ENCODE measurements around the gene PLSCR5. TPM values are rescaled to one million over a fixed set of nuclear protein-coding genes. Genes with fewer than 3 reads are reported as not detected.
A peak's percentile ranks its signal among the peaks of the same experiment; 100 is the strongest.

PLSCR5 gene
- total and polyA plus RNA-seq, 2 experiments from 2014 or later, result not detected

GRCh38 chr3:146543461-146544001 lies 61.6 kb downstream of the PLSCR5 start:
- H3K4me2 ChIP-seq, result peak overlapping the region; percentile 90
- Mint-ChIP-seq H3K4me3 (peak overlapping the region; percentile 86), H3K4me1 (peaks cover 16% of the 10 kb centered on the region), H3K9me3 (peaks cover 13% of the 10 kb centered on the region), H3K27me3 (ENCODE audit: insufficient read depth, low read depth, poor library complexity) (peaks cover 4% of the 10 kb centered on the region), H3K27ac (no peak overlapping the region), H3K36me3 (ENCODE audit: low read depth) (peaks cover 24% of the 10 kb centered on the region)
- peaks cover 55% of the 10 kb centered on the region for H3K79me2 ChIP-seq (replicated peaks; ENCODE audit: insufficient read depth)
- H3K4me3 ChIP-seq, result peak overlapping the region; percentile 84
- H2AFZ ChIP-seq, result no peak overlapping the region
- no peaks in the 10 kb centered on the region for H3K27me3 ChIP-seq (ENCODE audit: insufficient read depth)
- H3K9me2 ChIP-seq (ENCODE audit: insufficient read depth), result peaks cover 5% of the 10 kb centered on the region; the same call in 1 of the 2 replicates
- no peaks in the 10 kb centered on the region for H3F3A ChIP-seq (replicated peaks; ENCODE audit: low read depth)
- peak; percentile 43 for ATAC-seq
- peaks cover 30% of the 10 kb centered on the region for H3K4me1 ChIP-seq (ENCODE audit: insufficient read depth)
- TF ChIP-seq POLR2AphosphoS5 (IDR thresholded peaks at IDR 0.05; ENCODE audit: low read depth) (no peak), CTCF (conservative IDR thresholded peaks at IDR 0.05; ENCODE audit: low read depth in 2 of 2) (no peak), JUNB (IDR thresholded peaks at IDR 0.05; ENCODE audit: unreplicated experiment) (no peak), CREB1 (CRISPR knock-in tag; IDR thresholded peaks at IDR 0.05; ENCODE audit: low read depth) (no peak)
- peaks cover 9% of the 10 kb centered on the region; the same call in 1 of the 2 replicates for H4K20me1 ChIP-seq (replicated peaks; ENCODE audit: insufficient read depth)
- no peak for DNase-seq (ENCODE audit: low spot score)
- H3K36me3 ChIP-seq (ENCODE audit: insufficient read depth), result peaks cover 12% of the 10 kb centered on the region
- no peak overlapping the region for H3K27ac ChIP-seq (ENCODE audit: low read depth)

- Histone ChIP-seq H3K4me1 (ENCODE audit: insufficient read depth) (peaks cover 30% of the 10 kb centered on the region), H3K4me2 (peak overlapping the region; percentile 90), H3K79me2 (replicated peaks; ENCODE audit: insufficient read depth) (peaks cover 60% of the 10 kb centered on the region), H3K9me2 (ENCODE audit: insufficient read depth) (peaks cover 5% of the 10 kb centered on the region; the same call in 1 of the 2 replicates), H3F3A (replicated peaks; ENCODE audit: low read depth) (no peaks in the 10 kb centered on the region), H3K36me3 (ENCODE audit: insufficient read depth) (peaks cover 13% of the 10 kb centered on the region), H3K4me3 (peak overlapping the region; percentile 84), H4K20me1 (replicated peaks; ENCODE audit: insufficient read depth) (peaks cover 9% of the 10 kb centered on the region; the same call in 1 of the 2 replicates), H3K27ac (ENCODE audit: low read depth) (no peak overlapping the region), H3K27me3 (ENCODE audit: insufficient read depth) (no peaks in the 10 kb centered on the region), H2AFZ (no peak overlapping the region)
- Mint-ChIP-seq H3K4me1 (peaks cover 16% of the 10 kb centered on the region), H3K36me3 (ENCODE audit: low read depth) (peaks cover 29% of the 10 kb centered on the region), H3K27me3 (ENCODE audit: insufficient read depth, low read depth, poor library complexity) (peaks cover 4% of the 10 kb centered on the region), H3K4me3 (peak overlapping the region; percentile 86), H3K9me3 (peaks cover 13% of the 10 kb centered on the region), H3K27ac (no peak overlapping the region)
- DNase-seq (ENCODE audit: low spot score), result no peak
- ATAC-seq, result no peak
- TF ChIP-seq ZNF331 (CRISPR knock-in tag; IDR thresholded peaks at IDR 0.05; ENCODE audit: low read depth), result no peak
- TF ChIP-seq ZNF114 (CRISPR knock-in tag; IDR thresholded peaks at IDR 0.05), result no peak
- TF ChIP-seq CREB1 (CRISPR knock-in tag; IDR thresholded peaks at IDR 0.05; ENCODE audit: low read depth), result no peak
- TF ChIP-seq, protein P1, sequence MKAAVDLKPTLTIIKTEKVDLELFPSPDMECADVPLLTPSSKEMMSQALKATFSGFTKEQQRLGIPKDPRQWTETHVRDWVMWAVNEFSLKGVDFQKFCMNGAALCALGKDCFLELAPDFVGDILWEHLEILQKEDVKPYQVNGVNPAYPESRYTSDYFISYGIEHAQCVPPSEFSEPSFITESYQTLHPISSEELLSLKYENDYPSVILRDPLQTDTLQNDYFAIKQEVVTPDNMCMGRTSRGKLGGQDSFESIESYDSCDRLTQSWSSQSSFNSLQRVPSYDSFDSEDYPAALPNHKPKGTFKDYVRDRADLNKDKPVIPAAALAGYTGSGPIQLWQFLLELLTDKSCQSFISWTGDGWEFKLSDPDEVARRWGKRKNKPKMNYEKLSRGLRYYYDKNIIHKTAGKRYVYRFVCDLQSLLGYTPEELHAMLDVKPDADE (IDR thresholded peaks at IDR 0.05), result no peak
- no peak for TF ChIP-seq EZH2phosphoT487 (IDR thresholded peaks at IDR 0.05; ENCODE audit: unreplicated experiment)
- no peak for TF ChIP-seq JUNB (IDR thresholded peaks at IDR 0.05; ENCODE audit: unreplicated experiment)
- TF ChIP-seq CTCF (conservative IDR thresholded peaks at IDR 0.05; ENCODE audit: low read depth in 2 of 2), result no peak
- TF ChIP-seq NANOG (IDR thresholded peaks at IDR 0.05; ENCODE audit: borderline replicate concordance), result no peak
- no peak for TF ChIP-seq REST (IDR thresholded peaks at IDR 0.05; ENCODE audit: unreplicated experiment)
Measured at GRCh38 chr3:146542978-146543377, 62.2 kb downstream of the PLSCR5 start.

Measured in GM23338 (cell line).